GM12891 (cell line): ENCODE results near the gene POLR3F.

Experiments
- POLR2A ChIP-seq: IDR thresholded peaks from 2 replicates; pipeline ENCODE4 v1.6.1; 2011; ENCODE audit warnings: low read depth, low read length, control low read depth
- POLR2AphosphoS5 ChIP-seq: IDR thresholded peaks from 2 replicates; pipeline ENCODE4 v1.6.1; 2011; ENCODE audit warnings: low read depth, low read length, control low read depth
- SPI1 ChIP-seq: IDR thresholded peaks from 2 replicates; pipeline ENCODE4 v1.6.1; 2011; ENCODE audit warnings: low read depth, low read length, control low read depth
- TAF1 ChIP-seq: IDR thresholded peaks from 2 replicates; pipeline ENCODE4 v1.6.1; 2011; ENCODE audit warnings: low read depth, low read length, control low read depth

GRCh38 chr20:18506744-18507143 is 39.6 kb downstream of the POLR3F start:
- TF ChIP-seq POLR2A (no peak), TAF1 (no peak), POLR2AphosphoS5 (no peak), SPI1 (no peak)
